Right lobe of liver (tissue), 6 donors: Measurements from ENCODE around the gene HSPH1. TPM values are rescaled to one million over a fixed set of nuclear protein-coding genes. Genes with fewer than 3 reads are reported as not detected.

ENCODE experiments used
- ATAC-seq, 4 donors: fragments of 200-7000 bp; cut with Tn5 transposase; one replicate each; pipeline ENCODE4 v1.9.1; 2020; ENCODE audit warnings: mild to moderate bottlenecking in 4 of 4, moderate library complexity in 4 of 4
- DNase-seq, 3 donors: peaks; one replicate each; pipeline ENCODE4 v3.0.0-alpha.2; 2020
- H3K27ac ChIP-seq, 3 donors: fragments of 200-600 bp; one replicate each; pipeline ENCODE4 v1.8.0; 2022
- H3K27me3 ChIP-seq, 2 donors: fragments of 200-600 bp; one replicate each; pipeline ENCODE4 v1.8.0; 2022
- H3K36me3 ChIP-seq, 4 donors: fragments of 200-600 bp; sonication (generic) in 1 of 4; one replicate each; pipeline versions ENCODE4 v1.5.1 to v1.8.0; 2017 to 2022; ENCODE audit warnings: control low read depth in 1 of 4
- H3K4me1 ChIP-seq, 4 donors: fragments of 200-600 bp; sonication (generic) in 1 of 4; one replicate each; pipeline versions ENCODE4 v1.5.1 to v1.8.0; 2017 to 2022; ENCODE audit warnings: control low read depth in 1 of 4
- H3K4me3 ChIP-seq, 3 donors: fragments of 200-600 bp; one replicate each; pipeline ENCODE4 v1.8.0; 2022
- H3K9me3 ChIP-seq, 4 donors: fragments of 200-600 bp; sonication (generic) in 1 of 4; one replicate each; pipeline versions ENCODE4 v1.5.1 to v1.8.0; 2017 to 2022; ENCODE audit warnings: control low read depth in 1 of 4
- CTCF ChIP-seq, 4 donors: fragments of 200-600 bp in 3 of 4; fragments of 450-650 bp in 1 of 4; IDR thresholded peaks; one replicate each; pipeline versions ENCODE4 v1.5.1 to v1.8.0; 2016 to 2022; ENCODE audit warnings: antibody characterized with exemption in 4 of 4, mild to moderate bottlenecking in 2 of 4
- POLR2A ChIP-seq: fragments of 450-650 bp; IDR thresholded peaks from one replicate; pipeline ENCODE4 v1.6.1; 2017; ENCODE audit warnings: antibody characterized with exemption, mild to moderate bottlenecking
- WGBS: methylation state at CpG from one replicate; pipeline ENCODE4 v1.1.6; 2018; ENCODE audit warnings: low coverage, low lambda C conversion rate; ENCODE audit not compliant: insufficient coverage; ENCODE audit errors: missing lambda C conversion rate; 5-methylcytosine and 5-hydroxymethylcytosine counted together
- intact Hi-C, 2 donors: fragments of 100-400 bp; cut with DNase I; formaldehyde crosslinking; loops; one replicate each; pipeline versions ENCODE4 v1.11.2 to v1.14.1; 2022
- total RNA-seq, 6 experiments: library from RNA; depleted of rRNA in 2 of 6; stranded (reverse); fragments of >200 nt in 2 of 6; fragmentation: NEBNext Ultra II Directional in 3 of 6; extraction: Animal tissue kit (Norgen Biotek cat#: 25700) in 3 of 6; gene quantifications; one replicate each; pipeline versions ENCODE4 v1.1.0 to v1.2.4, GENCODE V29; 2016 to 2023
- donor health status: DM: no; HTN: yes; CAD: no.
- donor health status: DM: no; HTN: no; CAD: no.
- donor health status: DM: no; HTN: no; CAD: no.
- donor health status: DM: no; HTN: yes; CAD: no.
- donor health status: DM: no; HTN: yes; CAD: no.

HSPH1 gene
- total RNA-seq, 6 experiments from 2014 or later, result 19.6 to 60.8 (median 31.0) TPM

GRCh38 chr13:31199849-31200636 is 38.3 kb upstream of the HSPH1 start, which contains the start of gene B3GLCT:
Gene B3GLCT, plus strand, starts transcription at chr13:31199975. Its CDS starts 110 bp downstream, at chr13:31200085.
- 0% methylated on average over 2 of the region's 126 CpGs for WGBS
- ATAC-seq, result peak; percentile 88 to 94 (median 92)
- TF ChIP-seq POLR2A, result peak; percentile 64
- TF ChIP-seq CTCF (IDR thresholded peaks at IDR 0.05), result peak; percentile 83 to 94 (median 91)
- Histone ChIP-seq H3K4me3 (peak within 1 kb of the TSS; percentile 70 to 71 (median 70)), H3K36me3 (no peaks in the 10 kb centered on the region), H3K9me3 (no peaks in the 10 kb centered on the region), H3K27ac (peak within 1 kb of the TSS; percentile 92 to 95 (median 95)), H3K4me1 (peaks cover 0 to 8% (median 2%) of the 10 kb centered on the region in 4 donors), H3K27me3 (no peaks in the 10 kb centered on the region)
- intact Hi-C loops, result no loop called here
- peak; percentile 86 for DNase-seq

GRCh38 chr13:31199527-31199848 is 37.8 kb upstream of the HSPH1 start:
- intact Hi-C loops, result no loop called here
- no peak for ATAC-seq

GRCh38 chr13:31198519-31198918 is 36.8 kb upstream of the HSPH1 start:
- intact Hi-C loops, result no loop called here
- WGBS, result 78% methylated on average over 3 of the region's 3 CpGs
- ATAC-seq, result no peak
- Histone ChIP-seq H3K9me3 (no peaks in the 10 kb centered on the region), H3K36me3 (no peaks in the 10 kb centered on the region), H3K4me3 (no peak overlapping the region), H3K27ac (no peak overlapping the region), H3K4me1 (peaks cover 0 to 8% (median 2%) of the 10 kb centered on the region in 4 donors), H3K27me3 (no peaks in the 10 kb centered on the region)
- TF ChIP-seq CTCF (IDR thresholded peaks at IDR 0.05), result no peak
- no peak for TF ChIP-seq POLR2A
- no peak for DNase-seq

More at GRCh38 chr13:31199527-31199848, 37.8 kb upstream of the HSPH1 start:
- WGBS, result 9% methylated on average over 10 of the region's 15 CpGs
- Histone ChIP-seq H3K4me1 (peaks cover 0 to 8% (median 2%) of the 10 kb centered on the region in 4 donors), H3K27ac (peak overlapping the region; percentile 92 to 95 (median 95)), H3K9me3 (no peaks in the 10 kb centered on the region), H3K27me3 (no peaks in the 10 kb centered on the region), H3K4me3 (peak overlapping the region; percentile 70 to 71 (median 70)), H3K36me3 (no peaks in the 10 kb centered on the region)
- no peak for TF ChIP-seq CTCF (IDR thresholded peaks at IDR 0.05)
- TF ChIP-seq POLR2A, result no peak
- DNase-seq, result no peak

GRCh38 chr13:31196992-31197391 is 35.3 kb upstream of the HSPH1 start:
- intact Hi-C loops, result no loop called here
- Histone ChIP-seq H3K27ac (no peak overlapping the region), H3K36me3 (no peaks in the 10 kb centered on the region), H3K4me3 (no peak overlapping the region), H3K9me3 (no peaks in the 10 kb centered on the region), H3K27me3 (no peaks in the 10 kb centered on the region), H3K4me1 (peaks cover 0 to 8% (median 2%) of the 10 kb centered on the region in 4 donors)
- no peak for DNase-seq
- TF ChIP-seq POLR2A, result no peak
- no peak for TF ChIP-seq CTCF (IDR thresholded peaks at IDR 0.05)
- no peak for ATAC-seq
- 83% methylated on average over 6 of the region's 6 CpGs for WGBS
